Tibial artery (tissue), 4 donors: ENCODE measurements around the gene PTPRG.

Source experiments
- DNase-seq, 2 donors: peaks; one replicate each; pipeline ENCODE4 v3.0.0-alpha.2; 2019
- H3K27ac ChIP-seq, 2 donors: fragments of 200-600 bp; sonication (generic) in 1 of 2; 1 replicate in 1 of 2; 2 replicates in 1 of 2; pipeline ENCODE4 v1.5.1; 2018 to 2019; ENCODE audit warnings: mild to moderate bottlenecking in 1 of 2
- H3K27me3 ChIP-seq, 2 donors: fragments of 200-600 bp; sonication (generic) in 1 of 2; one replicate each; pipeline versions ENCODE4 v1.5.1 to v1.6.0; 2016 to 2019
- H3K36me3 ChIP-seq, 3 donors: fragments of 200-600 bp; sonication (generic) in 2 of 3; one replicate each; pipeline ENCODE4 v1.5.1; 2016 to 2019; ENCODE audit warnings: mild to moderate bottlenecking in 2 of 3
- H3K4me1 ChIP-seq, 4 donors: fragments of 200-600 bp; sonication (generic) in 2 of 4; 1 replicate in 3 of 4; 2 replicates in 1 of 4; pipeline ENCODE4 v1.5.1; 2016 to 2019
- H3K4me3 ChIP-seq, 2 donors: fragments of 200-600 bp; sonication (generic) in 1 of 2; 1 replicate in 1 of 2; 2 replicates in 1 of 2; pipeline ENCODE4 v1.5.1; 2018 to 2019; ENCODE audit warnings: mild to moderate bottlenecking in 2 of 2
- H3K9me3 ChIP-seq, 3 donors: fragments of 200-600 bp; sonication (generic) in 1 of 3; one replicate each; pipeline ENCODE4 v1.5.1; 2016 to 2019
- intact Hi-C: fragments of 100-400 bp; cut with DNase I; formaldehyde crosslinking; loops from one replicate; pipeline ENCODE4 v1.15.0; 2023; ENCODE audit warnings: low total_unique reads
- TF ChIP-seq, protein P1 (sequence below), 2 experiments: fragments of 200-600 bp in 1 of 2; fragments of 450-650 bp in 1 of 2; IDR thresholded peaks; one replicate each; pipeline ENCODE4 v1.5.1; 2017 to 2019; ENCODE audit warnings: antibody characterized with exemption in 2 of 2, mild to moderate bottlenecking in 1 of 2, moderate library complexity in 1 of 2

The PTPRG gene

DNA sequence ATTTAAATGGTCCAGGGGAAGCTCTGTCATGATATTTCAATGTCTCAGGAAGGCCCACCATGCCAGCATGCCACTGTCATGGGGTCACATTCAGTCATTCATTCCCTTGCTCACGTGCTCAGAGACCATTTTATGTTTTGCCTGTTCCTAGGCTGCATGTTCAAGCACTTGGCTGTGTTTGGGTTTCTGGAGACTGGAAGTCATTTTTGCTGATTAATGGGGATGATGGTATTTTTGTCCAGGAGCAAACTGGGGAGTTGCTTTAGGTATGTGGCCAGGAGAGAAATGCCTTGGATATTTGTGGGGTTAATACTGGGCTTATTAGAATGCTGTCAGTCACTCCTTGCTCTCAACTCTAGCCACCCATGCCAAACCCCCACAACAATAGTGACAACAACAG lies 303.5 kb downstream of the PTPRG start:
- Histone ChIP-seq H3K27ac (no peak overlapping the region), H3K4me3 (no peak overlapping the region), H3K4me1 (peaks cover 0 to 64% (median 14%) of the 10 kb centered on the region in 4 donors), H3K9me3 (no peaks in the 10 kb centered on the region), H3K36me3 (no peaks in the 10 kb centered on the region), H3K27me3 (no peaks in the 10 kb centered on the region)
- intact Hi-C loops, result no loop called here
- TF ChIP-seq, protein P1, sequence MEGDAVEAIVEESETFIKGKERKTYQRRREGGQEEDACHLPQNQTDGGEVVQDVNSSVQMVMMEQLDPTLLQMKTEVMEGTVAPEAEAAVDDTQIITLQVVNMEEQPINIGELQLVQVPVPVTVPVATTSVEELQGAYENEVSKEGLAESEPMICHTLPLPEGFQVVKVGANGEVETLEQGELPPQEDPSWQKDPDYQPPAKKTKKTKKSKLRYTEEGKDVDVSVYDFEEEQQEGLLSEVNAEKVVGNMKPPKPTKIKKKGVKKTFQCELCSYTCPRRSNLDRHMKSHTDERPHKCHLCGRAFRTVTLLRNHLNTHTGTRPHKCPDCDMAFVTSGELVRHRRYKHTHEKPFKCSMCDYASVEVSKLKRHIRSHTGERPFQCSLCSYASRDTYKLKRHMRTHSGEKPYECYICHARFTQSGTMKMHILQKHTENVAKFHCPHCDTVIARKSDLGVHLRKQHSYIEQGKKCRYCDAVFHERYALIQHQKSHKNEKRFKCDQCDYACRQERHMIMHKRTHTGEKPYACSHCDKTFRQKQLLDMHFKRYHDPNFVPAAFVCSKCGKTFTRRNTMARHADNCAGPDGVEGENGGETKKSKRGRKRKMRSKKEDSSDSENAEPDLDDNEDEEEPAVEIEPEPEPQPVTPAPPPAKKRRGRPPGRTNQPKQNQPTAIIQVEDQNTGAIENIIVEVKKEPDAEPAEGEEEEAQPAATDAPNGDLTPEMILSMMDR (IDR thresholded peaks at IDR 0.05), result no peak
- no peak for DNase-seq

DNA sequence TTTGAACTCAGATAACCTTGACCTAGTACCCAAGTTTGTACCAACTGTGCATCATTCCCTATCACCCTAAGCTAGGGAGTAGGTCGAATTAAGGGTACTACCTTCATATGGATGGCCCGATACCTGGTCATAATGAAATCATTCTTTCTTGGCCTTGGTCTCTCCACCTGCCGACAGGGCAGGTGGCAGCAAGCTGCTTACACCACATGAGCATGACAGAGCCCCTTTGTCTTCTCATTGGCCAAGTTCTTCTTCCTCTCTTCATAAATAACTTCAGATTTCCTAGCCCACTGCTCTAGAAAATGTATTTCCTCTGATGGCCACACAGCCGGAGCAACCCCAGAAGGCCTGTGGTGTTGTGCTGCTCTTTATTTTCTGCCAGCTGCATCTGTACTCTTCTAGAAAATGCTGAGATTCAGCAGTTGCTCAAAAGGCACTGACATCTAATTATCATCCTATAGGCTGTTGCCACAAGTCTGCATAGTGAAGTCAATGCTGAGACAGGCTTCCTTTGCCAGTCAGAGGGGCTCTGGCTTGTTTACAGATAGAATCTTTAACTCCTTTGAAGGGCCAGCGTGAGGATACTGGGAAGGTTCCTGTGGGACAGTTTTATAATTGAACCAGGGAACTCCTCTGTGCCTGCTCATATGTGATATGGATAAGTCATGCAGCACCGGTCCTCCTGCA lies 304.2 kb downstream of the PTPRG start:
- DNase-seq, result no peak
- H3K4me3 ChIP-seq, result no peak overlapping the region
- no peaks in the 10 kb centered on the region for H3K27me3 ChIP-seq
- peaks cover 0 to 64% (median 14%) of the 10 kb centered on the region in 4 donors for H3K4me1 ChIP-seq
- intact Hi-C loops, result no loop called here
- H3K36me3 ChIP-seq, result no peaks in the 10 kb centered on the region
- H3K9me3 ChIP-seq, result no peaks in the 10 kb centered on the region
- TF ChIP-seq, protein P1 (IDR thresholded peaks at IDR 0.05), result no peak
- no peak overlapping the region for H3K27ac ChIP-seq

DNA sequence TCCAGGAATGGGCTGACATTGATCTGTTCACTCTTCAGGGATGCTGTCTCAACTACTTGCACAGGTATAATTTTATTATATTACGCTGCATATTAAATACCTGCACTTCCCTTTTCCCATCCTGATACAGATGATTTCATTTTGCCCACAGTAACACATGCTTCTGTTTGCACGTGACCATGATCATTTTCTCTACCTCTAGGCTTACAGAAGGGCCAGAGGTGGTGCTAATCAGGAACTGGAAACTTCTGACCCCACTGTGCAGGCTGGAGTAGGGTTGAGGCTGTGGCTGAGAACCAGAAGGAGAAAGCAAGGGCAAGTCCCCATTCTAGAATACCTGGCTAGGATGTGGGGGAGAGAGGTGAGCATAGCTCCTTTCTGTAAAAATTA lies 304.8 kb downstream of the PTPRG start:
- Histone ChIP-seq H3K4me1 (peaks cover 0 to 61% (median 13%) of the 10 kb centered on the region in 4 donors), H3K27ac (no peak overlapping the region), H3K9me3 (no peaks in the 10 kb centered on the region), H3K27me3 (no peaks in the 10 kb centered on the region), H3K36me3 (no peaks in the 10 kb centered on the region), H3K4me3 (no peak overlapping the region)
- DNase-seq, result no peak
- intact Hi-C loops, result no loop called here
- TF ChIP-seq, protein P1 (IDR thresholded peaks at IDR 0.05), result no peak

DNA sequence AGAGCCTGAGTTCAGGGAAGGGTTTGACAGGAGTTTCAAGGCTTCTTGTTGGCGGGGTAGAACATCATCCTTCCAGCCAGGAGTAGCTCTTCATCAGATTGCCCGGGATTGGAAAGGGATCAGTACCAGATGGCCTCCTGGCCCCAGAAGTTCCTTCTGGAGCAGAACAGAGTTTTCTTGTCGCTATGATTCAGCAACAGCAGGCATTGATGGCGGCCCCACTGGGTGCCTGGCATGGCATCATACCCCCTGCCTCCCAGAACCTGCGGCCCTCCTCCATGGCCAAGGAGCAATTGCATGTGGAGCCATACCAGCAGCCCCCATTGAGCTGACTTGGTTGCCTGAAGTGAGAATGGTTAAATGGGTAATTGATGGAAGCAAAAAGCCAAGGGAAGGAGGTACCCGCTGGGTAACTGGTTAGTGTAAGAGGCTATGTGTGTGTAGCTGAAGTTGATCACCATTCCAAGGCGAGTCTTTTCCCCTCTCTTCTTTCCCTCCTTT lies 305.6 kb downstream of the PTPRG start:
- H3K27ac ChIP-seq, result no peak overlapping the region
- no peaks in the 10 kb centered on the region for H3K9me3 ChIP-seq
- H3K27me3 ChIP-seq, result no peaks in the 10 kb centered on the region
- intact Hi-C loops, result no loop called here
- DNase-seq, result no peak
- H3K36me3 ChIP-seq, result no peaks in the 10 kb centered on the region
- H3K4me1 ChIP-seq, result peaks cover 3 to 61% (median 16%) of the 10 kb centered on the region in 4 donors
- no peak overlapping the region for H3K4me3 ChIP-seq
- TF ChIP-seq, protein P1 (IDR thresholded peaks at IDR 0.05), result no peak

DNA sequence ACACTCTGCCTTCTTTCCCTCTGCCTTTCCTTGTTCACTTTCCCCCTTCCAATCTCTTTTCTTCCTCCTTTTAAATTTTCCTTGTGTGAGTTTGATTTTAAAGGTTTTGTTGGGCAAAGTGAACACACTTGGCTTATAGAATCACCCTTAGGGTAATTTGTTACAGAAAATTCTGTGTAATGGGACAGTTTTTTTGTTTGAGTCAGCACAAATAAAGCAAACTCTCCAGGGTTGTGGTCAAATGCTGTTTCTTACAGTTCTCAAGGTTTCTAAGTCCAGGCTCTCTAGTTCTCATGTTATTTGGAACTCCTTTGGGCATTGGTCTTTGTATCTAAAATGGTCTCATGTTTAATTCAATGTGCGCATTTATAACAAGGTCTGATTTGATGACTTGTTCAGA lies 307.1 kb downstream of the PTPRG start:
- no peak overlapping the region for H3K4me3 ChIP-seq
- H3K9me3 ChIP-seq, result no peaks in the 10 kb centered on the region
- H3K27ac ChIP-seq, result no peak overlapping the region
- DNase-seq, result no peak
- H3K4me1 ChIP-seq, result peaks cover 4 to 61% (median 17%) of the 10 kb centered on the region in 4 donors
- intact Hi-C loops, result no loop called here
- TF ChIP-seq, protein P1 (IDR thresholded peaks at IDR 0.05), result no peak
- H3K27me3 ChIP-seq, result no peaks in the 10 kb centered on the region
- no peaks in the 10 kb centered on the region for H3K36me3 ChIP-seq
